C4-2B (cell line): Measurements from ENCODE around the gene ANKRD44.

ENCODE experiments used
- CTCF ChIP-seq: fragments of 450-650 bp; conservative IDR thresholded peaks from 2 replicates; pipeline ENCODE4 v1.5.1; 2017; ENCODE audit warnings: mild to moderate bottlenecking
- ZFX ChIP-seq: fragments of 450-650 bp; IDR thresholded peaks from 2 replicates; pipeline ENCODE4 v1.6.1; 2017

GRCh38 chr2:197159661-197160211, 150.8 kb downstream of the ANKRD44 start:
- TF ChIP-seq CTCF (no peak), ZFX (no peak)
